Motor neuron (in vitro differentiated cells): ENCODE results near the gene BTBD16. TPM values are rescaled to one million over a fixed set of nuclear protein-coding genes. Genes with fewer than 3 reads are reported as not detected.
A peak's percentile ranks its signal among the peaks of the same experiment; 100 is the strongest.

ENCODE experiments used
- ATAC-seq, 8 experiments: fragments of 200-7000 bp; cut with Tn5 transposase; replicated peaks in 6 of 8; 2 replicates each; pipeline ENCODE4 v1.8.0; 2021; ENCODE audit warnings: mild to moderate bottlenecking in 8 of 8, moderate library complexity in 8 of 8
- H3K27ac ChIP-seq, 2 donors: fragments of 250-450 bp; sonication (Bioruptor Pico); 2 replicates each; pipeline ENCODE4 v1.9.0; 2021; ENCODE audit warnings: antibody characterized with exemption in 2 of 2, mild to moderate bottlenecking in 2 of 2, moderate library complexity in 1 of 2
- H3K4me1 ChIP-seq, 2 donors: fragments of 250-450 bp; sonication (Bioruptor Pico); replicated peaks in 1 of 2; 2 replicates each; pipeline ENCODE4 v1.6.1; 2021; ENCODE audit warnings: antibody characterized with exemption in 2 of 2, mild to moderate bottlenecking in 2 of 2, moderate library complexity in 1 of 2
- H3K4me3 ChIP-seq, 5 donors: fragments of 250-450 bp; sonication (Bioruptor Pico); 2 replicates each; pipeline ENCODE4 v1.9.0; 2021; ENCODE audit warnings: antibody characterized with exemption in 5 of 5, mild to moderate bottlenecking in 5 of 5, moderate library complexity in 4 of 5
- WGBS, 10 experiments: fragments of 450-650 bp; shearing (Covaris generic); methylation state at CpG; one replicate each; pipeline ENCODE4 v1.0.0; 2022; 5-methylcytosine and 5-hydroxymethylcytosine counted together
- in situ Hi-C, 9 experiments: fragments of 400-800 bp; cut with MboI; loops; one replicate each; pipeline ENCODE4 v1.15.0; 2021; ENCODE audit warnings: low sequenced_read_pairs in 9 of 9, low pct_unique_long_range_greater_than_20kb in 2 of 9; ENCODE audit not compliant: unreplicated experiment in 9 of 9
- total RNA-seq, 8 experiments: library from RNA; unstranded; fragments of 300-600 nt; gene quantifications; 2 replicates each; pipeline versions ENCODE4 v1.2.3 to v1.2.4, GENCODE V29; 2022

BTBD16 gene
- total RNA-seq, 8 experiments from 2014 or later, result 0.09 to 0.76 (median 0.50) TPM; not detected in 5

GRCh38 chr10:122265896-122266295 lies 5.2 kb upstream of the BTBD16 start:
- in situ Hi-C loops, result no loop called here
- 32 to 100% (median 67%) methylated on average over 1 to 6 of the region's 6 CpGs; no CpG with 5 or more reads in 3 of the 10 experiments for WGBS, 10 experiments
- Histone ChIP-seq H3K4me3 (no peak overlapping the region), H3K4me1 (peaks cover 7 to 11% of the 10 kb centered on the region in 2 donors), H3K27ac (no peak overlapping the region)
- peak in 4 of 8 experiments; percentile 24 to 70 (median 54) for ATAC-seq

- Histone ChIP-seq H3K4me1 (peaks cover 7 to 11% of the 10 kb centered on the region in 2 donors), H3K4me3 (no peak overlapping the region), H3K27ac (no peak overlapping the region)
- peak; percentile 34 to 97 (median 80) for ATAC-seq
- in situ Hi-C loops, result no loop called here
- WGBS, 10 experiments, result 0 to 100% (median 45%) methylated on average over 1 to 6 of the region's 14 CpGs; no CpG with 5 or more reads in 4 of the 10 experiments
Measured at GRCh38 chr10:122267849-122268737, 3.0 kb upstream of the BTBD16 start.

GRCh38 chr10:122269059-122269687 lies 1.9 kb upstream of the BTBD16 start:
- in situ Hi-C loops, result no loop called here
- no peak overlapping the region for H3K4me3 ChIP-seq
- no peak for ATAC-seq
- peaks cover 7 to 11% of the 10 kb centered on the region in 2 donors for H3K4me1 ChIP-seq
- 38 to 100% (median 78%) methylated on average over 1 to 7 of the region's 10 CpGs for WGBS, 10 experiments
- H3K27ac ChIP-seq, result no peak overlapping the region

GRCh38 chr10:122273966-122274545 lies 3.0 kb downstream of the BTBD16 start:
- in situ Hi-C loops, result no loop called here
- Histone ChIP-seq H3K4me1 (no peaks in the 10 kb centered on the region), H3K27ac (no peak overlapping the region), H3K4me3 (no peak overlapping the region)
- ATAC-seq, result no peak
- 56 to 100% (median 93%) methylated on average over 1 to 7 of the region's 10 CpGs; no CpG with 5 or more reads in 1 of the 10 experiments for WGBS, 10 experiments

- H3K4me3 ChIP-seq, result no peak overlapping the region
- in situ Hi-C loops, result loop anchor here in 8 of 9 experiments (25.0 kb wide), 2 partner anchors 161 to 286 kb away; partner anchors contain the start of gene DMBT1 (in 7 of the 8)
- 92 to 100% (median 94%) methylated on average over 3 to 6 of the region's 6 CpGs; no CpG with 5 or more reads in 6 of the 10 experiments for WGBS, 10 experiments
- ATAC-seq, result peak in 1 of 8 experiments; percentile 49
- peaks cover 0 to 3% of the 10 kb centered on the region in 2 donors for H3K4me1 ChIP-seq
- H3K27ac ChIP-seq, result no peak overlapping the region
Measured at GRCh38 chr10:122276611-122277208, 5.6 kb downstream of the BTBD16 start.

GRCh38 chr10:122277526-122278136 lies 6.5 kb downstream of the BTBD16 start:
- WGBS, 10 experiments, result 50 to 100% (median 80%) methylated on average over 1 to 7 of the region's 10 CpGs; no CpG with 5 or more reads in 2 of the 10 experiments
- peak in 3 of 8 experiments; percentile 47 to 59 (median 53) for ATAC-seq
- Histone ChIP-seq H3K27ac (no peak overlapping the region), H3K4me3 (no peak overlapping the region), H3K4me1 (peaks cover 0 to 3% of the 10 kb centered on the region in 2 donors)
- in situ Hi-C loops, result loop anchor here in 8 of 9 experiments (25.0 kb wide), 2 partner anchors 160 to 285 kb away; partner anchors contain the start of gene DMBT1 (in 7 of the 8)

- H3K27ac ChIP-seq, result no peak overlapping the region
- WGBS, 10 experiments, result 8 to 74% (median 46%) methylated on average over 2 to 6 of the region's 9 CpGs; no CpG with 5 or more reads in 3 of the 10 experiments
- in situ Hi-C loops, result loop anchor here in 8 of 9 experiments (25.0 kb wide), 2 partner anchors 158 to 283 kb away; partner anchors contain the start of gene DMBT1 (in 7 of the 8)
Measured at GRCh38 chr10:122279725-122280141, 8.6 kb downstream of the BTBD16 start.

GRCh38 chr10:122280156-122280555 lies 9.1 kb downstream of the BTBD16 start:
- ATAC-seq, result no peak
- Histone ChIP-seq H3K27ac (no peak overlapping the region), H3K4me1 (peaks cover 0 to 3% of the 10 kb centered on the region in 2 donors), H3K4me3 (no peak overlapping the region)
- in situ Hi-C loops, result loop anchor here in 8 of 9 experiments (25.0 kb wide), 2 partner anchors 157 to 282 kb away; partner anchors contain the start of gene DMBT1 (in 7 of the 8)
- WGBS, 10 experiments, result 20 to 90% (median 86%) methylated on average over 1 to 5 of the region's 7 CpGs; no CpG with 5 or more reads in 3 of the 10 experiments

More at GRCh38 chr10:122279725-122280141, 8.6 kb downstream of the BTBD16 start:
- Histone ChIP-seq H3K4me1 (peaks cover 0 to 3% of the 10 kb centered on the region in 2 donors), H3K4me3 (no peak overlapping the region)
- peak in 6 of 8 experiments; percentile 26 to 88 (median 72) for ATAC-seq

- no peak overlapping the region for H3K4me3 ChIP-seq
- peaks cover 0 to 3% of the 10 kb centered on the region in 2 donors for H3K4me1 ChIP-seq
- 50 to 100% (median 69%) methylated on average over 1 to 6 of the region's 7 CpGs; no CpG with 5 or more reads in 2 of the 10 experiments for WGBS, 10 experiments
- in situ Hi-C loops, result loop anchor here in 8 of 9 experiments (25.0 kb wide), 2 partner anchors 156 to 281 kb away; partner anchors contain the start of gene DMBT1 (in 7 of the 8)
- peak in 5 of 8 experiments; percentile 34 to 89 (median 76) for ATAC-seq
- H3K27ac ChIP-seq, result no peak overlapping the region
Measured at GRCh38 chr10:122281018-122281626, 10.0 kb downstream of the BTBD16 start.

GRCh38 chr10:122281751-122282150 lies 10.7 kb downstream of the BTBD16 start:
- Histone ChIP-seq H3K4me3 (no peak overlapping the region), H3K27ac (no peak overlapping the region), H3K4me1 (peaks cover 0 to 3% of the 10 kb centered on the region in 2 donors)
- 80 to 100% (median 87%) methylated on average over 1 to 6 of the region's 8 CpGs; no CpG with 5 or more reads in 3 of the 10 experiments for WGBS, 10 experiments
- no peak for ATAC-seq
- in situ Hi-C loops, result loop anchor here in 8 of 9 experiments (25.0 kb wide), 2 partner anchors 156 to 281 kb away; partner anchors contain the start of gene DMBT1 (in 7 of the 8)

- no peak overlapping the region for H3K27ac ChIP-seq
- in situ Hi-C loops, result loop anchor here in 8 of 9 experiments (25.0 kb wide), 2 partner anchors 155 to 280 kb away; partner anchors contain the start of gene DMBT1 (in 7 of the 8)
- no peak overlapping the region for H3K4me3 ChIP-seq
- peak in 1 of 8 experiments; percentile 23 for ATAC-seq
- H3K4me1 ChIP-seq, result peaks cover 0 to 6% of the 10 kb centered on the region in 2 donors
- WGBS, 10 experiments, result 17 to 100% (median 63%) methylated on average over 1 to 4 of the region's 9 CpGs; no CpG with 5 or more reads in 2 of the 10 experiments
Measured at GRCh38 chr10:122282253-122282671, 11.2 kb downstream of the BTBD16 start.
